CD14-positive monocyte (primary cell): ENCODE results near the gene RRP8. TPM values are rescaled to one million over a fixed set of nuclear protein-coding genes. Genes with fewer than 3 reads are reported as not detected.

Experiments used
- DNase-seq, 3 donors: peaks; one replicate each; pipeline ENCODE4 v3.0.0-alpha.2; 2011 to 2022
- H2AFZ ChIP-seq: 2 replicates; pipeline ENCODE4 v1.6.0; 2012; ENCODE audit warnings: mild to moderate bottlenecking, low read depth, low read length, inconsistent platforms; ENCODE audit not compliant: insufficient read depth, poor library complexity, severe bottlenecking
- H3K27ac ChIP-seq, 2 donors: 1 replicate in 1 of 2; 2 replicates in 1 of 2; pipeline ENCODE4 v1.5.1; 2012 to 2013; ENCODE audit warnings: low read length in 2 of 2, control low read depth in 1 of 2, inconsistent platforms in 1 of 2, low read depth in 1 of 2, mild to moderate bottlenecking in 1 of 2
- H3K27me3 ChIP-seq, 2 donors: one replicate each; pipeline versions ENCODE4 v1.6.0 to v1.6.1; 2011 to 2013; ENCODE audit warnings: low read length in 2 of 2; ENCODE audit not compliant: control insufficient read depth in 2 of 2, insufficient read depth in 2 of 2
- H3K36me3 ChIP-seq, 2 donors: replicated peaks in 1 of 2; 1 replicate in 1 of 2; 2 replicates in 1 of 2; pipeline versions ENCODE4 v1.5.1 to v1.6.1; 2012 to 2013; ENCODE audit warnings: low read length in 2 of 2, control low read depth in 1 of 2, inconsistent platforms in 1 of 2, mild to moderate bottlenecking in 1 of 2; ENCODE audit not compliant: insufficient read depth in 2 of 2, control insufficient read depth in 1 of 2
- H3K4me1 ChIP-seq, 2 donors: 1 replicate in 1 of 2; 2 replicates in 1 of 2; pipeline versions ENCODE4 v1.5.1 to v1.6.1; 2012 to 2013; ENCODE audit warnings: low read length in 2 of 2, control low read depth in 1 of 2, inconsistent platforms in 1 of 2, mild to moderate bottlenecking in 1 of 2, moderate library complexity in 1 of 2; ENCODE audit not compliant: insufficient read depth in 2 of 2, control insufficient read depth in 1 of 2
- H3K4me2 ChIP-seq: replicated peaks from 2 replicates; pipeline ENCODE3; 2012; ENCODE audit warnings: low read length, moderate library complexity, mild to moderate bottlenecking; ENCODE audit not compliant: poor library complexity, severe bottlenecking; ENCODE audit errors: extremely low read depth
- H3K4me3 ChIP-seq, 3 experiments: fragments of 200-600 bp in 1 of 3; sonication (generic) in 1 of 3; replicated peaks in 1 of 3; 1 replicate in 2 of 3; 2 replicates in 1 of 3; pipeline ENCODE4 v1.5.1; 2011 to 2013; ENCODE audit warnings: low read length in 3 of 3, mild to moderate bottlenecking in 3 of 3, control low read depth in 2 of 3, low read depth in 2 of 3, inconsistent platforms in 1 of 3, moderate library complexity in 1 of 3
- H3K79me2 ChIP-seq: 2 replicates; pipeline ENCODE4 v1.6.0; 2012; ENCODE audit warnings: mild to moderate bottlenecking, control low read depth, inconsistent platforms, low read length, moderate library complexity; ENCODE audit not compliant: insufficient read depth
- H3K9ac ChIP-seq: 2 replicates; pipeline ENCODE4 v1.6.0; 2017; ENCODE audit warnings: low read length, mild to moderate bottlenecking; ENCODE audit not compliant: insufficient read depth, poor library complexity, severe bottlenecking
- H3K9me3 ChIP-seq, 2 donors: replicated peaks in 1 of 2; 1 replicate in 1 of 2; 2 replicates in 1 of 2; pipeline versions ENCODE4 v1.5.1 to v1.6.1; 2012 to 2013; ENCODE audit warnings: low read length in 2 of 2, control low read depth in 1 of 2; ENCODE audit not compliant: control insufficient read depth in 1 of 2, insufficient read depth in 1 of 2
- H4K20me1 ChIP-seq: 2 replicates; pipeline ENCODE4 v1.6.0; 2012; ENCODE audit warnings: mild to moderate bottlenecking, low read length, control low read depth, moderate library complexity; ENCODE audit not compliant: insufficient read depth
- H3K27ac Mint-ChIP-seq, 7 donors: one replicate each; pipeline ENCODE4 v1.8.0; 2020; ENCODE audit warnings: mild to moderate bottlenecking in 7 of 7, mixed read lengths in 7 of 7, moderate library complexity in 6 of 7, inconsistent platforms in 2 of 7
- H3K27me3 Mint-ChIP-seq, 3 donors: one replicate each; pipeline ENCODE4 v1.8.0; 2021 to 2022; ENCODE audit warnings: low read depth in 3 of 3, mild to moderate bottlenecking in 3 of 3, mixed read lengths in 3 of 3, moderate library complexity in 3 of 3, inconsistent platforms in 1 of 3
- H3K36me3 Mint-ChIP-seq, 2 donors: one replicate each; pipeline ENCODE4 v1.8.0; 2020; ENCODE audit warnings: mixed read lengths in 2 of 2, inconsistent platforms in 1 of 2, mild to moderate bottlenecking in 1 of 2
- H3K4me1 Mint-ChIP-seq: one replicate; pipeline ENCODE4 v1.8.0; 2020; ENCODE audit warnings: mild to moderate bottlenecking, mixed read lengths
- H3K4me3 Mint-ChIP-seq, 2 donors: one replicate each; pipeline ENCODE4 v1.8.0; 2020; ENCODE audit warnings: mild to moderate bottlenecking in 2 of 2, mixed read lengths in 2 of 2, moderate library complexity in 1 of 2
- H3K9me3 Mint-ChIP-seq, 7 donors: one replicate each; pipeline ENCODE4 v1.8.0; 2020 to 2022; ENCODE audit warnings: mixed read lengths in 7 of 7, mild to moderate bottlenecking in 6 of 7, moderate library complexity in 6 of 7, inconsistent platforms in 2 of 7
- WGBS: methylation state at CpG from one replicate; pipeline ENCODE4 v1.1.5; 2013; ENCODE audit warnings: missing lambda C conversion rate; ENCODE audit not compliant: insufficient coverage; 5-methylcytosine and 5-hydroxymethylcytosine counted together
- intact Hi-C, 2 donors: fragments of 100-400 bp; cut with micrococcal nuclease; formaldehyde crosslinking; loops; one replicate each; pipeline versions ENCODE4 v1.15.0 to v1.15.1; 2023
- polyA plus RNA-seq, 3 donors: library from polyadenylated mRNA; depleted of rRNA in 1 of 3; unstranded in 2 of 3; stranded (reverse) in 1 of 3; fragments of 300-500 nt in 2 of 3; fragments of >200 nt in 1 of 3; fragmentation: Illumina TruSeq in 2 of 3; gene quantifications; 1 replicate in 2 of 3; 2 replicates in 1 of 3; pipeline ENCODE4 v1.2.3, GENCODE V29; 2012 to 2021
- TF ChIP-seq, protein P1 (sequence below): fragments of 200-600 bp; IDR thresholded peaks from one replicate; pipeline ENCODE4 v1.8.0; 2022; ENCODE audit warnings: antibody characterized with exemption, mild to moderate bottlenecking

The RRP8 gene
- polyA plus RNA-seq, 3 donors: 7.2 to 14.1 (median 11.9) TPM

DNA sequence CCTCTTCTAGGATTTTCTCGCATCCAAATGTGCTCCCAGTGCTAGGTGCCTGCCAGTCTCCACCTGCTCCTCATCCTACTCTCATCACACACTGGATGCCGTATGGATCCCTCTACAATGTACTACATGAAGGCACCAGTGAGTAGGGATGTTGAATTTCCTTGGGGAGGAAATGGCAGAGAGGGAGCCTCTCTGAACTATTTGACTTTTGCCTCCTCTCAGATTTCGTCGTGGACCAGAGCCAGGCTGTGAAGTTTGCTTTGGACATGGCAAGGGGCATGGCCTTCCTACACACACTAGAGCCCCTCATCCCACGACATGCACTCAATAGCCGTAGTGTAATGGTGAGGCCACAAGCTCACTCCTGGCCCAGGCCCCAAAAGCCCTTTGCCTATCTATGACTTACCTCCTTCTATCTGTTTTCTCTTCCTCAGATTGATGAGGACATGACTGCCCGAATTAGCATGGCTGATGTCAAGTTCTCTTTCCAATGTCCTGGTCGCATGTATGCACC, 6.1 kb upstream of the RRP8 start:
- Histone ChIP-seq H3K9ac (no peak overlapping the region), H3K36me3 (peaks cover 49 to 53% of the 10 kb centered on the region in 2 donors), H3K4me2 (no peak overlapping the region), H3K4me3 (no peak overlapping the region), H3K27me3 (no peaks in the 10 kb centered on the region), H3K4me1 (peaks cover 64 to 69% of the 10 kb centered on the region in 2 donors), H3K9me3 (no peaks in the 10 kb centered on the region), H3K79me2 (peaks cover 72% of the 10 kb centered on the region), H4K20me1 (peaks cover 40% of the 10 kb centered on the region), H3K27ac (peak overlapping the region; percentile 1 to 99), H2AFZ (no peak overlapping the region)
- Mint-ChIP-seq H3K4me3 (no peak overlapping the region), H3K27ac (peak overlapping the region in 5 of 7 donors; percentile 52 to 95 (median 80)), H3K4me1 (peaks cover 15% of the 10 kb centered on the region), H3K27me3 (no peaks in the 10 kb centered on the region), H3K9me3 (no peaks in the 10 kb centered on the region), H3K36me3 (peaks cover 42 to 54% of the 10 kb centered on the region in 2 donors)
- TF ChIP-seq, protein P1, sequence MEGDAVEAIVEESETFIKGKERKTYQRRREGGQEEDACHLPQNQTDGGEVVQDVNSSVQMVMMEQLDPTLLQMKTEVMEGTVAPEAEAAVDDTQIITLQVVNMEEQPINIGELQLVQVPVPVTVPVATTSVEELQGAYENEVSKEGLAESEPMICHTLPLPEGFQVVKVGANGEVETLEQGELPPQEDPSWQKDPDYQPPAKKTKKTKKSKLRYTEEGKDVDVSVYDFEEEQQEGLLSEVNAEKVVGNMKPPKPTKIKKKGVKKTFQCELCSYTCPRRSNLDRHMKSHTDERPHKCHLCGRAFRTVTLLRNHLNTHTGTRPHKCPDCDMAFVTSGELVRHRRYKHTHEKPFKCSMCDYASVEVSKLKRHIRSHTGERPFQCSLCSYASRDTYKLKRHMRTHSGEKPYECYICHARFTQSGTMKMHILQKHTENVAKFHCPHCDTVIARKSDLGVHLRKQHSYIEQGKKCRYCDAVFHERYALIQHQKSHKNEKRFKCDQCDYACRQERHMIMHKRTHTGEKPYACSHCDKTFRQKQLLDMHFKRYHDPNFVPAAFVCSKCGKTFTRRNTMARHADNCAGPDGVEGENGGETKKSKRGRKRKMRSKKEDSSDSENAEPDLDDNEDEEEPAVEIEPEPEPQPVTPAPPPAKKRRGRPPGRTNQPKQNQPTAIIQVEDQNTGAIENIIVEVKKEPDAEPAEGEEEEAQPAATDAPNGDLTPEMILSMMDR: no peak
- DNase-seq: no peak
- intact Hi-C loops: loop anchor here (5.0 to 10.0 kb wide), 6 partner anchors 43 to 377 kb away; partner anchors contain the start of genes ARFIP2 (in 2 of the 2), FHIP1B (in 2 of the 2), TIMM10B (in 2 of the 2) and CNGA4 (in 1 of the 2)
- WGBS: 100% methylated on average over 2 of the region's 8 CpGs

DNA sequence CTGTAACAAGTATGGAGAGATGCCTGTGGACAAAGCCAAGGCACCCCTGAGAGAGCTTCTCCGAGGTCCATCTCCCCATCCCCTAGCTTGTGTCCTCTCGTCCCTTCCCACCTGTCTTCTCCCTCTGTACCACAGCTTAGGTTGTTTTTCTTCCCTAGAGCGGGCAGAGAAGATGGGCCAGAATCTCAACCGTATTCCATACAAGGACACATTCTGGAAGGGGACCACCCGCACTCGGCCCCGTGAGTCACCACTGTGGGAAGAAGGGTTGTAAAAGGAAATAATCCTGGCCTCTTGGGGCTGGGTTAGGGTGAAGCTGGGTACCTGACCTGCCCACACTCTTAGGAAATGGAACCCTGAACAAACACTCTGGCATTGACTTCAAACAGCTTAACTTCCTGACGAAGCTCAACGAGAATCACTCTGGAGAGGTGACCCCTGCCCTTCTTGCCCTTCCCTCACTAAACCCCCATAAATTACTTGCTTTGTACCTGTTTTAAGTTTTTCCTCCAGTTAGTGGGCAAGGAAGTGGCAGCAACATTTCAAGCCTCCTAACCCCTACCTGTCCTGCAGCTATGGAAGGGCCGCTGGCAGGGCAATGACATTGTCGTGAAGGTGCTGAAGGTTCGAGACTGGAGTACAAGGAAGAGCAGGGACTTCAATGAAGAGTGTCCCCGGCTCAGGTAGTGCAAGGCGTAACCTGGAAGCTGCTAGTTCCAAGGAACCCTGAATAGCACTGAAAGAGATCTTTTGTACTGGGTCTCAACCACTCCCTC, 5.5 kb upstream of the RRP8 start:
- Mint-ChIP-seq H3K27ac (peak overlapping the region in 5 of 7 donors; percentile 41 to 93 (median 72)), H3K4me1 (peaks cover 15% of the 10 kb centered on the region), H3K4me3 (no peak overlapping the region), H3K27me3 (no peaks in the 10 kb centered on the region), H3K36me3 (peaks cover 42 to 54% of the 10 kb centered on the region in 2 donors), H3K9me3 (no peaks in the 10 kb centered on the region)
- intact Hi-C loops: loop anchor here in 1 of 2 donors (10.0 kb wide), 1 partner anchor 124 kb away; the partner anchor contains the start of genes ARFIP2 and TIMM10B
- H3K4me3 ChIP-seq: no peak overlapping the region
- no peak overlapping the region for H2AFZ ChIP-seq
- peak overlapping the region; percentile 1 to 99 for H3K27ac ChIP-seq
- no peak for DNase-seq
- peaks cover 79% of the 10 kb centered on the region for H3K79me2 ChIP-seq
- no peak overlapping the region for H3K4me2 ChIP-seq
- H3K27me3 ChIP-seq: no peaks in the 10 kb centered on the region
- no peak overlapping the region for H3K9ac ChIP-seq
- no peaks in the 10 kb centered on the region for H3K9me3 ChIP-seq
- H3K36me3 ChIP-seq: peaks cover 43 to 47% of the 10 kb centered on the region in 2 donors
- TF ChIP-seq, protein P1: no peak
- peaks cover 40% of the 10 kb centered on the region for H4K20me1 ChIP-seq
- 98% methylated on average over 5 of the region's 14 CpGs for WGBS
- H3K4me1 ChIP-seq: peaks cover 68 to 73% of the 10 kb centered on the region in 2 donors
